Measurements from ENCODE around the gene PTGER3.

PTGER3 gene

DNA sequence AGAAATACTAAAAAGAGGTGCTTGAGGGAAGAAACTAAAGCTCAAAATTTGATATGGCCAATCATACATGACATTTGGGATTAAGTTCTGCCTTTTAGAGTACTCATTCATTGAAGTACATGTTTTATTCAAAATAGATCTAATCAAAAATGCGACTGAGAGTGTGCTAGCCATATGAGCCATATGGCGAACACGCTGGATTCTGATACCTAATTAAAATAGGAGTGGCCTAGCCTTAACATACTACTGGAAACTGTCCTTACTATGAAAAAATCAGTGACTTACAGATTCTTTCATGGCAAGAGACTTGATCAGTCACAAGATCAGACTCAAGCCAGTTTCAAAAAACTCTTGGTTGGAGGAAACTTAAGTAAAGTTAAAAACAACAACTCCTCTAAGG, 73.9 kb downstream of the PTGER3 start:
- no peak overlapping the region for H3K4me3 ChIP-seq (ENCODE audit: low read depth, low read length)
- DNase-seq (ENCODE audit: low read depth): no peak
- TF ChIP-seq, protein P1, sequence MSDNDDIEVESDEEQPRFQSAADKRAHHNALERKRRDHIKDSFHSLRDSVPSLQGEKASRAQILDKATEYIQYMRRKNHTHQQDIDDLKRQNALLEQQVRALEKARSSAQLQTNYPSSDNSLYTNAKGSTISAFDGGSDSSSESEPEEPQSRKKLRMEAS (IDR thresholded peaks at IDR 0.05; ENCODE audit: low read depth, low read length): no peak
- TF ChIP-seq, protein P2, sequence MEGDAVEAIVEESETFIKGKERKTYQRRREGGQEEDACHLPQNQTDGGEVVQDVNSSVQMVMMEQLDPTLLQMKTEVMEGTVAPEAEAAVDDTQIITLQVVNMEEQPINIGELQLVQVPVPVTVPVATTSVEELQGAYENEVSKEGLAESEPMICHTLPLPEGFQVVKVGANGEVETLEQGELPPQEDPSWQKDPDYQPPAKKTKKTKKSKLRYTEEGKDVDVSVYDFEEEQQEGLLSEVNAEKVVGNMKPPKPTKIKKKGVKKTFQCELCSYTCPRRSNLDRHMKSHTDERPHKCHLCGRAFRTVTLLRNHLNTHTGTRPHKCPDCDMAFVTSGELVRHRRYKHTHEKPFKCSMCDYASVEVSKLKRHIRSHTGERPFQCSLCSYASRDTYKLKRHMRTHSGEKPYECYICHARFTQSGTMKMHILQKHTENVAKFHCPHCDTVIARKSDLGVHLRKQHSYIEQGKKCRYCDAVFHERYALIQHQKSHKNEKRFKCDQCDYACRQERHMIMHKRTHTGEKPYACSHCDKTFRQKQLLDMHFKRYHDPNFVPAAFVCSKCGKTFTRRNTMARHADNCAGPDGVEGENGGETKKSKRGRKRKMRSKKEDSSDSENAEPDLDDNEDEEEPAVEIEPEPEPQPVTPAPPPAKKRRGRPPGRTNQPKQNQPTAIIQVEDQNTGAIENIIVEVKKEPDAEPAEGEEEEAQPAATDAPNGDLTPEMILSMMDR (IDR thresholded peaks at IDR 0.05; ENCODE audit: low read depth, low read length): no peak
- TF ChIP-seq MYC (IDR thresholded peaks at IDR 0.05; ENCODE audit: low read depth, low read length): no peak
- no peak for TF ChIP-seq POLR2A (IDR thresholded peaks at IDR 0.05; ENCODE audit: extremely low read depth, insufficient read length)

DNA sequence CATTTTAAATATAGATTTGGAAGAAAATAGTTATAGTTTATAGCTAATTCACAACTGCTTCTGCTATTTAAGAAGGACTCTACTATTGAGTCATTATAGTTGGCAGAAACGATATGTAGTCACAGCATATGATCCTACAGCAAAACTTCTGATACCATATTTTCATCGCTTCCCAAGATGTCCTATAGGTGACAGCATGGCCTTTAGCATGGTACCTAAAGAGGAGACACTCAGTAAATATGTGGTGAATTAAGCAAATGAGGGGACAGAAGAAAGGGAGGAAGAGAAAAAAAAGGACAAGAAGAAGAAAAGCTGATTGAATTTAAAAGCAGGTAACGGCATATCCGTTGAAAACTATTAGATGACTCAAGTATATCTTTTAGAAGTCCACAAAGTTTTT, 77.2 kb downstream of the PTGER3 start:
- H3K4me3 ChIP-seq (ENCODE audit: low read depth, low read length): no peak overlapping the region
- no peak for DNase-seq (ENCODE audit: low read depth)
- TF ChIP-seq, protein P1 (IDR thresholded peaks at IDR 0.05; ENCODE audit: low read depth, low read length): no peak
- TF ChIP-seq, protein P2 (IDR thresholded peaks at IDR 0.05; ENCODE audit: low read depth, low read length): no peak
- no peak for TF ChIP-seq MYC (IDR thresholded peaks at IDR 0.05; ENCODE audit: low read depth, low read length)

DNA sequence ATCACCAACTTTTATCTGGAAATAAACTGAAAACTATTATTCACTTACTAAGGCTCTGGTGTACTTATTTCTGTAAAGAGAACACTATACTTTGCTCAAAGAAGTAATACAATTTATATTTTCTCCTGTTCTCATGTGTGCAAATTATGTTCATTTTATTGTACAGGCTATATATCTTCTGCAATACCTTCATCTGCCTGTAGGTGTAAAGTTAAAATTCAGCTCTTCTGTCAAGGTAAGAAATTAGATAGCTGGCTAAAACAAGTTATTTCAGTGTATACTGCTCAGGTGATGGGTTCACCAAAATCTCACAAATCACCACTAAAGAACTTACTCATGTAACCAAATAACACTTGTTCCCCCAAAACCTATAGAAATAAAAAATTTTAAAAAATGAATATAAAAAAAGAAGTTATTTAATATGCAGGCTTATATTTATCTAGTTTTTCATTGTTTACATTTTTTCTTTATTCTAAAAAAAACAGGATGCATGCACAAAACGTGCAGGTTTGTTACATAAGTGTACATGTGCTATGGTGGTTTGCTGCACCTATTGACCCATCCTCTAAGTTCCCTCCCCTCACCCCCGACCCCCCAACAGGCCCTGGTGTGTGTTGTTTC, 81.5 kb downstream of the PTGER3 start:
- TF ChIP-seq, protein P1 (IDR thresholded peaks at IDR 0.05; ENCODE audit: low read depth, low read length): no peak
- TF ChIP-seq, protein P2 (IDR thresholded peaks at IDR 0.05; ENCODE audit: low read depth, low read length): peak; percentile 3
- no peak overlapping the region for H3K4me3 ChIP-seq (ENCODE audit: low read depth, low read length)
- DNase-seq (ENCODE audit: low read depth): peak; percentile 13

DNA sequence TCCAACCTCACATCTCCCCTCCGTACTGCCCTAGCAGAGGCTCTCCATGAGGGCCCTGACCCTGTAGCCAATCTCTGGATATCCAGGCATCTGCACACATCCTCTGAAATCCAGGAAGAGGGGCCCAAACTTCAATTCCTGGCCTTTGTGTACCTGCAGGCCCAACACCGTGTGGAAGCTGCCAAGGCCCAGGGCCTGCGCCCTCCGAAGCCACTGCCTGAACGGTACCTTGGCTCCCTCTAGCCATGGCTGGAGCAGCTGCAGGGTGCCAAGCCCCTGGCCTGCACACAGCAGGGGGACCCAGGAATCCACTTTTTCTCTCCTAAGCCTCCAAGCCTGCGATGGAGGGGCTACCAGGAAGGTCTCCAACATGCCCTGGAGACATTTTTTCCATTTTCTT, 84.2 kb downstream of the PTGER3 start:
- TF ChIP-seq MYC (IDR thresholded peaks at IDR 0.05; ENCODE audit: low read depth, low read length): no peak
- TF ChIP-seq, protein P2 (IDR thresholded peaks at IDR 0.05; ENCODE audit: low read depth, low read length): no peak
- no peak for TF ChIP-seq POLR2A (IDR thresholded peaks at IDR 0.05; ENCODE audit: extremely low read depth, insufficient read length)
- TF ChIP-seq, protein P1 (IDR thresholded peaks at IDR 0.05; ENCODE audit: low read depth, low read length): no peak
- DNase-seq (ENCODE audit: low read depth): no peak

DNA sequence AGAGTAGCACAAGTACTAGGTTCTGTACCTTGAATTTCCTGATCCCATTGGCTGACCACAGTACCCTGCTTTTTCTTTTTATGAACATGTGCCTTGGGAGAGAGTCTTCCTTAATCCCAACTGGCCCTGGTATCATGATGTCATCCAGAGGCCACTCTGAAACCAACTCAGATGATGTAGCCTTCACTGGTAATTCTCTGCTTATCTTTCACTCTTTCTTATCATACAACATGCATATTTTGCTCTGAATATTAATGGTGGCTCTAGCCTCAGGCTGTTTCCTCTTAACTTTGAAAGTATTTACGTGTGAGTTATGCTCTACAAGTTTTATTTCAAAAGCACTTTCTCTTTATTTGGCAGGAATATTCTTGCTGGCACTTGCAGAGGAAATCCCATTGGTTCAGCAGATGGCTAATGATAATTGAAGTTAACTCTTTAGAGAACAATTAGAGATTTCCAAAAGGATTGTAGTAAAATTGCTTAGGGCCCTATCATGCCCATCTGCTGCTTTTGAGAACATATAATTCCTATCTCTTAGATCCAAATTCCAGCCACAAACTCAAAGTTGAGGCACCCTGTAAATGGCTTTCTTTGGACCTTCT, 86.1 kb downstream of the PTGER3 start:
- TF ChIP-seq, protein P1 (IDR thresholded peaks at IDR 0.05; ENCODE audit: low read depth, low read length): no peak
- TF ChIP-seq POLR2A (IDR thresholded peaks at IDR 0.05; ENCODE audit: extremely low read depth, insufficient read length) (no peak), MYC (IDR thresholded peaks at IDR 0.05; ENCODE audit: low read depth, low read length) (no peak)
- TF ChIP-seq, protein P2 (IDR thresholded peaks at IDR 0.05; ENCODE audit: low read depth, low read length): no peak
- DNase-seq (ENCODE audit: low read depth): no peak
- H3K4me3 ChIP-seq (ENCODE audit: low read depth, low read length): no peak overlapping the region

More for the DNA sequence above, 84.2 kb downstream of the PTGER3 start:
- H3K4me3 ChIP-seq (ENCODE audit: low read depth, low read length): no peak overlapping the region
